Vagina (tissue), 2 donors: ENCODE measurements around the gene FYB1. TPM values are rescaled to one million over a fixed set of nuclear protein-coding genes. Genes with fewer than 3 reads are reported as not detected.
A peak's percentile ranks its signal among the peaks of the same experiment; 100 is the strongest.

Experiments
- DNase-seq, 2 donors: peaks; one replicate each; pipeline ENCODE4 v3.0.0-alpha.2; 2017; ENCODE audit errors: extremely low spot score in 2 of 2
- H3K27ac ChIP-seq: fragments of 200-600 bp; sonication (generic); one replicate; pipeline ENCODE4 v1.5.1; 2019
- H3K27me3 ChIP-seq: fragments of 200-600 bp; sonication (generic); one replicate; pipeline ENCODE4 v1.5.1; 2019
- H3K36me3 ChIP-seq, 2 donors: fragments of 200-600 bp; sonication (generic); one replicate each; pipeline ENCODE4 v1.5.1; 2017 to 2019
- H3K4me1 ChIP-seq: fragments of 200-600 bp; sonication (generic); one replicate; pipeline ENCODE4 v1.5.1; 2019
- H3K4me3 ChIP-seq, 2 donors: fragments of 200-600 bp; sonication (generic); 1 replicate in 1 of 2; 2 replicates in 1 of 2; pipeline ENCODE4 v1.5.1; 2016 to 2019
- H3K9me3 ChIP-seq: fragments of 200-600 bp; sonication (generic); one replicate; pipeline ENCODE4 v1.5.1; 2019
- POLR2A ChIP-seq, 2 donors: fragments of 450-650 bp; IDR thresholded peaks; one replicate each; pipeline ENCODE4 v1.6.1; 2017; ENCODE audit warnings: antibody characterized with exemption in 2 of 2, mild to moderate bottlenecking in 2 of 2, moderate library complexity in 2 of 2
- POLR2AphosphoS5 ChIP-seq, 2 donors: sonication (generic); formaldehyde crosslinking; IDR thresholded peaks; one replicate each; pipeline ENCODE4 v1.9.0; 2017; ENCODE audit warnings: antibody characterized with exemption in 2 of 2, mild to moderate bottlenecking in 2 of 2, low read depth in 1 of 2; ENCODE audit not compliant: insufficient read depth in 1 of 2
- intact Hi-C: fragments of 100-400 bp; cut with DNase I; formaldehyde crosslinking; loops from one replicate; pipeline ENCODE4 v1.15.1; 2023
- total RNA-seq: library from RNA; depleted of rRNA; stranded (reverse); fragments of >200 nt; gene quantifications from one replicate; pipeline ENCODE4 v1.2.3, GENCODE V29; 2016
- TF ChIP-seq, protein P1 (sequence below), 3 experiments: fragments of 450-650 bp in 2 of 3; fragments of 200-600 bp in 1 of 3; sonication (generic) in 1 of 3; IDR thresholded peaks; one replicate each; pipeline ENCODE4 v1.5.1; 2017 to 2019; ENCODE audit warnings: antibody characterized with exemption in 3 of 3, mild to moderate bottlenecking in 2 of 3, moderate library complexity in 2 of 3

The FYB1 gene
- total RNA-seq, 1 donor from 2014 or later, result 10.8 TPM

DNA sequence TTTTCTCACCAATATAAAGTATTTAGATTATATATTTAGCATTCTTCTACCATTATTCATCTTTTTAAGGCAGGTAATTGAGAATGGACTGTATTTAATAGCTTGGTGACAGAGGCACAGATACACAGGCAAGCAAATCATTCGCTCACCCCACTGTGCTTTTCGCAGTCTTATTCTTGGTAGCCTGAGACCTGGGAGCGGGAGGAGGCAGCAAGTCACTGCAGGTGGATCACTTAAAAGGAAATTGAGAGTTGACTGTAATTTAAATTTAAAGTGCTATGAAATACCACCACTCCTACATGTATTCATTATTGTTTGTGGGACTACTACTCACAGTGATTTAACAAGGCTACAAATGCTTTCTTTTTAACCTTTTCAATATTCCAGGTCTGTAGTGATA, 154.9 kb downstream of the FYB1 start:
- Histone ChIP-seq H3K27ac (no peak overlapping the region), H3K9me3 (no peaks in the 10 kb centered on the region), H3K4me1 (peaks cover 36% of the 10 kb centered on the region), H3K36me3 (peaks cover 0 to 6% of the 10 kb centered on the region in 2 donors), H3K4me3 (no peak overlapping the region), H3K27me3 (no peaks in the 10 kb centered on the region)
- intact Hi-C loops, result no loop called here
- TF ChIP-seq, protein P1, sequence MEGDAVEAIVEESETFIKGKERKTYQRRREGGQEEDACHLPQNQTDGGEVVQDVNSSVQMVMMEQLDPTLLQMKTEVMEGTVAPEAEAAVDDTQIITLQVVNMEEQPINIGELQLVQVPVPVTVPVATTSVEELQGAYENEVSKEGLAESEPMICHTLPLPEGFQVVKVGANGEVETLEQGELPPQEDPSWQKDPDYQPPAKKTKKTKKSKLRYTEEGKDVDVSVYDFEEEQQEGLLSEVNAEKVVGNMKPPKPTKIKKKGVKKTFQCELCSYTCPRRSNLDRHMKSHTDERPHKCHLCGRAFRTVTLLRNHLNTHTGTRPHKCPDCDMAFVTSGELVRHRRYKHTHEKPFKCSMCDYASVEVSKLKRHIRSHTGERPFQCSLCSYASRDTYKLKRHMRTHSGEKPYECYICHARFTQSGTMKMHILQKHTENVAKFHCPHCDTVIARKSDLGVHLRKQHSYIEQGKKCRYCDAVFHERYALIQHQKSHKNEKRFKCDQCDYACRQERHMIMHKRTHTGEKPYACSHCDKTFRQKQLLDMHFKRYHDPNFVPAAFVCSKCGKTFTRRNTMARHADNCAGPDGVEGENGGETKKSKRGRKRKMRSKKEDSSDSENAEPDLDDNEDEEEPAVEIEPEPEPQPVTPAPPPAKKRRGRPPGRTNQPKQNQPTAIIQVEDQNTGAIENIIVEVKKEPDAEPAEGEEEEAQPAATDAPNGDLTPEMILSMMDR (IDR thresholded peaks at IDR 0.05), result no peak
- TF ChIP-seq POLR2AphosphoS5 (IDR thresholded peaks at IDR 0.05; ENCODE audit: insufficient read depth in 1 of 2, low read depth in 1 of 2) (no peak), POLR2A (IDR thresholded peaks at IDR 0.05) (no peak)
- DNase-seq, result no peak

- Histone ChIP-seq H3K27ac (peak overlapping the region; percentile 15), H3K4me1 (peaks cover 51% of the 10 kb centered on the region), H3K4me3 (no peak overlapping the region), H3K9me3 (no peaks in the 10 kb centered on the region), H3K27me3 (no peaks in the 10 kb centered on the region), H3K36me3 (peaks cover 0 to 6% of the 10 kb centered on the region in 2 donors)
- DNase-seq, result no peak
- TF ChIP-seq POLR2AphosphoS5 (IDR thresholded peaks at IDR 0.05; ENCODE audit: insufficient read depth in 1 of 2, low read depth in 1 of 2) (no peak), POLR2A (IDR thresholded peaks at IDR 0.05) (no peak)
- TF ChIP-seq, protein P1 (IDR thresholded peaks at IDR 0.05), result no peak
- intact Hi-C loops, result no loop called here
These were observed 156.3 kb downstream of the FYB1 start for GRCh38 chr5:39063037-39063436.

GRCh38 chr5:39062530-39062929, 156.8 kb downstream of the FYB1 start:
- Histone ChIP-seq H3K36me3 (peaks cover 0 to 6% of the 10 kb centered on the region in 2 donors), H3K27ac (peak overlapping the region; percentile 15), H3K4me1 (peaks cover 51% of the 10 kb centered on the region), H3K27me3 (no peaks in the 10 kb centered on the region), H3K9me3 (no peaks in the 10 kb centered on the region), H3K4me3 (no peak overlapping the region)
- no peak for DNase-seq
- no peak for TF ChIP-seq POLR2AphosphoS5 (IDR thresholded peaks at IDR 0.05; ENCODE audit: insufficient read depth in 1 of 2, low read depth in 1 of 2)
- no peak for TF ChIP-seq POLR2A (IDR thresholded peaks at IDR 0.05)
- TF ChIP-seq, protein P1 (IDR thresholded peaks at IDR 0.05), result no peak
- intact Hi-C loops, result no loop called here

- Histone ChIP-seq H3K9me3 (no peaks in the 10 kb centered on the region), H3K4me1 (peaks cover 51% of the 10 kb centered on the region), H3K4me3 (no peak overlapping the region), H3K27me3 (no peaks in the 10 kb centered on the region), H3K27ac (no peak overlapping the region), H3K36me3 (peaks cover 0 to 6% of the 10 kb centered on the region in 2 donors)
- TF ChIP-seq, protein P1 (IDR thresholded peaks at IDR 0.05), result no peak
- no peak for TF ChIP-seq POLR2A (IDR thresholded peaks at IDR 0.05)
- no peak for TF ChIP-seq POLR2AphosphoS5 (IDR thresholded peaks at IDR 0.05; ENCODE audit: insufficient read depth in 1 of 2, low read depth in 1 of 2)
- intact Hi-C loops, result no loop called here
- no peak for DNase-seq
These were observed 157.3 kb downstream of the FYB1 start for GRCh38 chr5:39062104-39062503.

DNA sequence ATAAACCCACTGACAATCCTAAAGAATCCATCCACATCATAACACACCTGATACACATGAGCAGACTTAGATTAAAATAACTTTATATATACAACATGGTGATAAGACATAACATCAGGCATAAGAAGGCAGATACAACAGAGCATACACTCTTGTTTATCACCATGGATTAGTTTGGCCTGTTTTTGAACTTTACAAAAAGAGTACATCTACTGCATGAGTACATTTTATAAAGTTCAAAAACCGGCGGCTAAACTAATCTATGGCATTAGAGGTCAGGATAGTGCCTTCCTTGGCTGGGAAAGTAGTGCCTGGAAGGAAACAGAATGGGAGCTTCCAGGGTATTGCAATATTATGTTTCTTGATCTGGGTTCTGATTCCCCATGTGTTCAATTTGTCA, 160.3 kb downstream of the FYB1 start:
- no peak for TF ChIP-seq POLR2AphosphoS5 (IDR thresholded peaks at IDR 0.05; ENCODE audit: insufficient read depth in 1 of 2, low read depth in 1 of 2)
- Histone ChIP-seq H3K9me3 (no peaks in the 10 kb centered on the region), H3K27ac (no peak overlapping the region), H3K4me3 (no peak overlapping the region), H3K4me1 (peaks cover 50% of the 10 kb centered on the region), H3K27me3 (no peaks in the 10 kb centered on the region), H3K36me3 (no peaks in the 10 kb centered on the region)
- DNase-seq, result no peak
- intact Hi-C loops, result no loop called here
